Spleen (tissue), 11 donors: ENCODE results near the gene EMC1. TPM values are rescaled to one million over a fixed set of nuclear protein-coding genes. Genes with fewer than 3 reads are reported as not detected.
"Not testable (repeated sequence)": the region's sequence is repeated elsewhere in the genome, so short reads cannot be mapped to it uniquely, and the experiment has no call there.

Experiments used
- DNase-seq: peaks from one replicate; pipeline ENCODE4 v3.0.0-alpha.2; 2020
- H3K27ac ChIP-seq, 8 donors: fragments of 200-600 bp; sonication (generic) in 7 of 8; 1 replicate in 4 of 8; 2 replicates in 4 of 8; pipeline versions ENCODE4 v1.5.0 to v1.8.0; 2016 to 2021; ENCODE audit warnings: inconsistent platforms in 4 of 8, mild to moderate bottlenecking in 4 of 8, moderate library complexity in 1 of 8
- H3K27me3 ChIP-seq, 7 donors: fragments of 200-600 bp; sonication (generic) in 6 of 7; replicated peaks in 1 of 7; 1 replicate in 4 of 7; 2 replicates in 3 of 7; pipeline versions ENCODE4 v1.5.0 to v1.8.0; 2016 to 2021; ENCODE audit warnings: inconsistent platforms in 3 of 7, mild to moderate bottlenecking in 1 of 7
- H3K36me3 ChIP-seq, 6 donors: fragments of 200-600 bp; sonication (generic) in 5 of 6; 1 replicate in 4 of 6; 2 replicates in 2 of 6; pipeline versions ENCODE4 v1.5.0 to v1.8.0; 2016 to 2021; ENCODE audit warnings: inconsistent platforms in 2 of 6
- H3K4me1 ChIP-seq, 6 donors: fragments of 200-600 bp; sonication (generic) in 5 of 6; 1 replicate in 3 of 6; 2 replicates in 3 of 6; pipeline versions ENCODE4 v1.5.0 to v1.8.0; 2016 to 2021; ENCODE audit warnings: inconsistent platforms in 3 of 6
- H3K4me3 ChIP-seq, 8 donors: fragments of 200-600 bp; sonication (generic) in 7 of 8; 1 replicate in 4 of 8; 2 replicates in 4 of 8; pipeline versions ENCODE4 v1.5.0 to v1.8.0; 2016 to 2021; ENCODE audit warnings: inconsistent platforms in 4 of 8, mild to moderate bottlenecking in 4 of 8, moderate library complexity in 2 of 8
- H3K9me3 ChIP-seq, 8 donors: fragments of 200-600 bp; sonication (generic) in 7 of 8; 1 replicate in 4 of 8; 2 replicates in 4 of 8; pipeline versions ENCODE4 v1.5.0 to v1.8.0; 2016 to 2021; ENCODE audit warnings: inconsistent platforms in 4 of 8
- POLR2A ChIP-seq, 3 donors: fragments of 450-650 bp; IDR thresholded peaks; one replicate each; pipeline ENCODE4 v1.5.1; 2017; ENCODE audit warnings: antibody characterized with exemption in 3 of 3, mild to moderate bottlenecking in 1 of 3
- POLR2AphosphoS5 ChIP-seq, 3 donors: sonication (generic); formaldehyde crosslinking; IDR thresholded peaks; one replicate each; pipeline ENCODE4 v1.5.1; 2017; ENCODE audit warnings: antibody characterized with exemption in 3 of 3
- WGBS, 5 donors: extraction: QIAGEN DNeasy Blood & Tissue Kit in 3 of 5; methylation state at CpG; one replicate each; pipeline versions ENCODE4 v1.1.5 to v1.1.7; 2013 to 2018; 5-methylcytosine and 5-hydroxymethylcytosine counted together
- intact Hi-C: fragments of 100-400 bp; cut with DNase I; formaldehyde crosslinking; loops from one replicate; pipeline ENCODE4 v1.15.0; 2023; ENCODE audit warnings: low total_unique reads
- polyA plus RNA-seq, 3 donors: library from polyadenylated mRNA; stranded (reverse); fragments of 200-250 nt; gene quantifications; one replicate each; pipeline ENCODE4 v1.2.1, GENCODE V29; 2013
- total RNA-seq, 7 donors: library from RNA; depleted of rRNA in 3 of 7; stranded (reverse); fragments of >200 nt in 3 of 7; fragmentation: NEBNext Ultra II Directional in 4 of 7; extraction: Animal tissue kit (Norgen Biotek cat#: 25700) in 4 of 7; gene quantifications; one replicate each; pipeline versions ENCODE4 v1.1.0 to v1.2.1, GENCODE V29; 2016 to 2021
- TF ChIP-seq, protein P1 (sequence below), 11 experiments: fragments of 200-600 bp in 7 of 11; fragments of 450-650 bp in 4 of 11; sonication (generic) in 4 of 11; IDR thresholded peaks in 8 of 11; conservative IDR thresholded peaks in 3 of 11; 1 replicate in 7 of 11; 2 replicates in 4 of 11; pipeline versions ENCODE4 v1.4.0 to v1.8.0; 2016 to 2021; ENCODE audit warnings: antibody characterized with exemption in 11 of 11, inconsistent platforms in 4 of 11, mild to moderate bottlenecking in 1 of 11
- donor health status: healthy with polysubstance abuse.
- donor health status: DM: no; HTN: no; CAD: no; lungs with moderate emphysema.
- donor health status: DM: no; HTN: no; CAD: no.
- donor health status: Bipolar disorder and iron deficiency.
- donor health status: healthy.
- donor health status: DM: no; HTN: no; CAD: no.
- donor health status: DM: yes; HTN: yes; CAD: no.

EMC1 gene
- total and polyA plus RNA-seq, 10 donors = 5.1 to 45.6 (median 28.6) TPM

DNA sequence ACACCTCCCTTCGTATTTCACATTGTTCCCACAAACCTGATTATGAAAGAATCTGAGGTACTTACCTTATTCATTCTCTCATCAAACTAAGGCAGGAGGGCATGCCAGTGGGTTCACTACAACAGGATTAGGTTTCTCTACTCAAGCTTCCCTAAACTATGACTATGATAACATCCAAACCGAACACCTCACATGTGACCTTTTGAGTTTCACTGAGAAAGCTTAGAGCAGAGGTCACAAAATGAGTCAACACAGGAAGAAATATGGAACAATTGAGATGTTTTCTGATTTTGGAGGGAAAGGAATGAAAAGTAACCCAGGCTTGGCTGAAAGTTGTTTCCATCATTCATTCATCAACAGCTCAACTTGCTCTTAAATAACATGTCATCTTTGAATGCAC, 65.3 kb downstream of the EMC1 start:
- H3K4me3 ChIP-seq = no peak overlapping the region
- no peak for DNase-seq
- no peak overlapping the region for H3K27ac ChIP-seq
- no peaks in the 10 kb centered on the region for H3K27me3 ChIP-seq
- TF ChIP-seq, protein P1, sequence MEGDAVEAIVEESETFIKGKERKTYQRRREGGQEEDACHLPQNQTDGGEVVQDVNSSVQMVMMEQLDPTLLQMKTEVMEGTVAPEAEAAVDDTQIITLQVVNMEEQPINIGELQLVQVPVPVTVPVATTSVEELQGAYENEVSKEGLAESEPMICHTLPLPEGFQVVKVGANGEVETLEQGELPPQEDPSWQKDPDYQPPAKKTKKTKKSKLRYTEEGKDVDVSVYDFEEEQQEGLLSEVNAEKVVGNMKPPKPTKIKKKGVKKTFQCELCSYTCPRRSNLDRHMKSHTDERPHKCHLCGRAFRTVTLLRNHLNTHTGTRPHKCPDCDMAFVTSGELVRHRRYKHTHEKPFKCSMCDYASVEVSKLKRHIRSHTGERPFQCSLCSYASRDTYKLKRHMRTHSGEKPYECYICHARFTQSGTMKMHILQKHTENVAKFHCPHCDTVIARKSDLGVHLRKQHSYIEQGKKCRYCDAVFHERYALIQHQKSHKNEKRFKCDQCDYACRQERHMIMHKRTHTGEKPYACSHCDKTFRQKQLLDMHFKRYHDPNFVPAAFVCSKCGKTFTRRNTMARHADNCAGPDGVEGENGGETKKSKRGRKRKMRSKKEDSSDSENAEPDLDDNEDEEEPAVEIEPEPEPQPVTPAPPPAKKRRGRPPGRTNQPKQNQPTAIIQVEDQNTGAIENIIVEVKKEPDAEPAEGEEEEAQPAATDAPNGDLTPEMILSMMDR (IDR thresholded peaks at IDR 0.05 in 8 of 11, conservative IDR thresholded peaks at IDR 0.05 in 3 of 11) = no peak
- TF ChIP-seq POLR2A (IDR thresholded peaks at IDR 0.05) (no peak), POLR2AphosphoS5 (IDR thresholded peaks at IDR 0.05) (no peak)
- H3K9me3 ChIP-seq = no peaks in the 10 kb centered on the region
- H3K4me1 ChIP-seq = no peaks in the 10 kb centered on the region
- intact Hi-C loops = no loop called here
- H3K36me3 ChIP-seq = peaks cover 0 to 100% (median 91%) of the 10 kb centered on the region in 6 donors
- WGBS, 5 donors = 83 to 88% (median 85%) methylated on average over 2 of the region's 2 CpGs

DNA sequence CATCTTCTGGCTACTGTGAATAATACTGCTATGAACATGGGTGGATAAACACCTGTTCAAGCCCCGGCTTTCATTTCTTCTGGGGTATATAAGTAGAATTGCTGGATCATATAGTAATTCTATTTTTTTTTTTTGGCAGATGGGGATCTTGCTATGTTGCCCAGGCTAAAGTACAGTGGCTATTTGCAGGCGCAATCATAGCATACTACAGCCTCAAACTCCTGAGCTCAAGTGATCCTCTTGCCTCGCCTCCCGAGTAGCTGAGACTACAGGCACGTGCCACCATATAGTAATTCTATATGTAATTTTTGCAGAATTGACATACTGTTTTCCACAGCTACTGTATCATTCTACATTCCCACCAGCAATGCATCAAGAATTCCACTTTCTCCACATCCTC, 69.1 kb downstream of the EMC1 start:
- Histone ChIP-seq H3K4me1 (peaks cover 0 to 16% (median 6%) of the 10 kb centered on the region in 6 donors), H3K36me3 (peaks cover 0 to 100% (median 81%) of the 10 kb centered on the region in 6 donors), H3K27ac (no peak overlapping the region), H3K27me3 (no peaks in the 10 kb centered on the region), H3K4me3 (no peak overlapping the region), H3K9me3 (no peaks in the 10 kb centered on the region)
- TF ChIP-seq, protein P1 (IDR thresholded peaks at IDR 0.05 in 8 of 11, conservative IDR thresholded peaks at IDR 0.05 in 3 of 11) = no peak
- TF ChIP-seq POLR2A (IDR thresholded peaks at IDR 0.05) (no peak), POLR2AphosphoS5 (IDR thresholded peaks at IDR 0.05) (no peak)
- intact Hi-C loops = loop anchor here (5.0 kb wide), 1 partner anchor 470 kb away; no protein-coding TSS in a partner anchor
- DNase-seq = no peak
- WGBS, 5 donors = 96 to 98% (median 97%) methylated on average over 5 of the region's 5 CpGs

DNA sequence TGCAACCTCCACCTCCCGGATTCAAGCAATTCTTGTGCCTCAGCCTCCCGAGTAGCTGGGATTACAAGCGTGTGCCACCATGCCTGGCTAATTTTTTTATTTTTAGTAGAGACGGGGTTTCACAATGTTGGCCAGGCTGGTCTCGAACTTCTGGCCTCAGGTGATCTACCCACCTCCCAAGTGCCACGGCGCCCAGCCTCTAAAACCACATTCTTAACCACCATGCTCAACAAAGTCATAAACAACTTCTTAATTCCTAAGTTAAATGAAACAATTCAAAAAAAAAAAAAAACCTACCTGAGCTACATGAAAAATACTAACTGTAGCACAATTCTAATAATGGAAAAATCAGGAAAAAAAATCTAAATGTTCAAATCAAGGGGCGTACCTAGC, 71.1 kb downstream of the EMC1 start:
- intact Hi-C loops = loop anchor here (5.0 kb wide), 1 partner anchor 472 kb away; no protein-coding TSS in a partner anchor
- not testable (repeated sequence) for H3K9me3 ChIP-seq, DNase-seq, H3K27me3 ChIP-seq, H3K4me3 ChIP-seq
- peaks cover 0 to 16% (median 6%) of the 10 kb centered on the region in 6 donors for H3K4me1 ChIP-seq
- peaks cover 4 to 100% (median 81%) of the 10 kb centered on the region in 6 donors for H3K36me3 ChIP-seq
- H3K27ac ChIP-seq = peak overlapping the region in 5 of 8 donors; percentile 19 to 56 (median 32)
- WGBS, 5 donors = 60 to 73% (median 63%) methylated on average over 8 of the region's 8 CpGs

DNA sequence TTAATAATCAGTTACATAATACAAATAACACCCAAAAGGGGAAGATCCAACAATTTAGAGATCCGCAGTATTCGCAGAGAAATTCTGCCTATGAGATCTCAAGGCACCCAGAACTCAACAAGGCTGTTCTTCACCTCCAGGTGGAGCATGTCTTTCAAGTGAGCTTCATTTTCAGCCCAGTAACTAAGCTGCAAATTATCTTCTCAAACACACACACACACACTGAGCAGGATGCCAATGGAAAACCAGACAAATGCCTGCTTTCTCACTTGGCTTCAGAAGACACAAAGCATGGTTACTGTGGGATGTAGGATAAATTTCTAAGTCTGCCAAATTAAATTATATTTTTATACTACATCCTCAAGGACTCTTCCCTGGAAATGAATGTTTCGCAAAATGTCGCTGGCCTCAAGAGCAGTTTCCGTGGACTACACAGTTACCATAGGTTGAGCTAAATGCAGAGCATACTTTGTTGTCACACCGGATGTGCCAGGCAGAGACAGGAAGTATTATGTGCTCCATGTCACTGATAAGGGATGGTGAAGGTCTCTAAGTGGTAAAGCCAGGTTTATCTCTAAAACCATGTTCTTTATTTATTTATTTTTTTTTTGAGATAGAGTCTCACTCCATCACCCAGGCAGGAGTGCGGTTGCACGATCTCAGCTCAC, 71.6 kb downstream of the EMC1 start:
- H3K4me1 ChIP-seq = peaks cover 0 to 16% (median 6%) of the 10 kb centered on the region in 6 donors
- 48 to 72% (median 52%) methylated on average over 8 of the region's 8 CpGs for WGBS, 5 donors
- no peak for DNase-seq
- peak overlapping the region in 5 of 8 donors; percentile 19 to 56 (median 32) for H3K27ac ChIP-seq
- no peaks in the 10 kb centered on the region for H3K9me3 ChIP-seq
- TF ChIP-seq, protein P1 (IDR thresholded peaks at IDR 0.05 in 8 of 11, conservative IDR thresholded peaks at IDR 0.05 in 3 of 11) = peak in 5 of 11 experiments; percentile 23 to 52 (median 38)
- TF ChIP-seq POLR2AphosphoS5 (IDR thresholded peaks at IDR 0.05) = peak in 1 of 3 donors; percentile 43
- no peak for TF ChIP-seq POLR2A (IDR thresholded peaks at IDR 0.05)
- intact Hi-C loops = loop anchor here (5.0 kb wide), 1 partner anchor 473 kb away; no protein-coding TSS in a partner anchor
- H3K27me3 ChIP-seq = no peaks in the 10 kb centered on the region
- H3K36me3 ChIP-seq = peaks cover 4 to 100% (median 80%) of the 10 kb centered on the region in 6 donors
- no peak overlapping the region for H3K4me3 ChIP-seq
